Measurements from ENCODE around the gene A3GALT2. TPM values are rescaled to one million over a fixed set of nuclear protein-coding genes. Genes with fewer than 3 reads are reported as not detected.

Gene A3GALT2
- total RNA-seq, 4 donors from 2014 or later, result 0.58 TPM; not detected in 3

DNA sequence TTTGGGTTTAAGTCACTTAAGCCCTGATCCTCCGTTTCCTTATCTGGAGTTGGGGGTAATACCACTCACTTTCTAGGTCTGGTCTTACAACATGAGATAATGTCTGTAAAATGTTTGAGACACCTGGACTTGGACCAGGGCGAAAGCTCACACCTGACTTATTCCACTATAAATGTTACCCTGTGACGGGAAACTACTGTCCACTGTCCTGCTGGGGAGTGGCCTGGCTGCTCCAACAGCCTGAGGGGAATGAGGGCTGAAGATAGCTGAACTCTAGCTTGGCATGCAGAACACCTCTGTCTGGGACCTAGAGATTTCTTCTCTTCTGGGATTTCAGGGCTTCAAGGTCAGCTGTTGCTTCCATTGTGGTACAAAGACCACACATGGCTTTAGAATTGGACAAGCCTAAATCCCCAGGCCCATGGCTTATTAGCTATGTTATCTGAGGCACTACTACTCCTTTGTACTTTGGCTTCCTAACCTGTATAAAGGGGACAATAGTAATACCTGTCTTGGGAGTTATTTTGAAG is 9.5 kb upstream of the A3GALT2 start:
- no peaks in the 10 kb centered on the region for H3K36me3 ChIP-seq
- no peak for TF ChIP-seq POLR2A (IDR thresholded peaks at IDR 0.05)
- TF ChIP-seq, protein P1, sequence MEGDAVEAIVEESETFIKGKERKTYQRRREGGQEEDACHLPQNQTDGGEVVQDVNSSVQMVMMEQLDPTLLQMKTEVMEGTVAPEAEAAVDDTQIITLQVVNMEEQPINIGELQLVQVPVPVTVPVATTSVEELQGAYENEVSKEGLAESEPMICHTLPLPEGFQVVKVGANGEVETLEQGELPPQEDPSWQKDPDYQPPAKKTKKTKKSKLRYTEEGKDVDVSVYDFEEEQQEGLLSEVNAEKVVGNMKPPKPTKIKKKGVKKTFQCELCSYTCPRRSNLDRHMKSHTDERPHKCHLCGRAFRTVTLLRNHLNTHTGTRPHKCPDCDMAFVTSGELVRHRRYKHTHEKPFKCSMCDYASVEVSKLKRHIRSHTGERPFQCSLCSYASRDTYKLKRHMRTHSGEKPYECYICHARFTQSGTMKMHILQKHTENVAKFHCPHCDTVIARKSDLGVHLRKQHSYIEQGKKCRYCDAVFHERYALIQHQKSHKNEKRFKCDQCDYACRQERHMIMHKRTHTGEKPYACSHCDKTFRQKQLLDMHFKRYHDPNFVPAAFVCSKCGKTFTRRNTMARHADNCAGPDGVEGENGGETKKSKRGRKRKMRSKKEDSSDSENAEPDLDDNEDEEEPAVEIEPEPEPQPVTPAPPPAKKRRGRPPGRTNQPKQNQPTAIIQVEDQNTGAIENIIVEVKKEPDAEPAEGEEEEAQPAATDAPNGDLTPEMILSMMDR (IDR thresholded peaks at IDR 0.05), result no peak
- H3K27ac ChIP-seq, result no peak overlapping the region
- DNase-seq, result no peak
- H3K9me3 ChIP-seq, result no peaks in the 10 kb centered on the region
- no peak overlapping the region for H3K4me3 ChIP-seq
- H3K4me1 ChIP-seq, result peaks cover 5 to 25% of the 10 kb centered on the region in 2 donors
- no peaks in the 10 kb centered on the region for H3K27me3 ChIP-seq
- intact Hi-C loops (cut with DNase I; ENCODE audit: low total_unique reads), result no loop called here

DNA sequence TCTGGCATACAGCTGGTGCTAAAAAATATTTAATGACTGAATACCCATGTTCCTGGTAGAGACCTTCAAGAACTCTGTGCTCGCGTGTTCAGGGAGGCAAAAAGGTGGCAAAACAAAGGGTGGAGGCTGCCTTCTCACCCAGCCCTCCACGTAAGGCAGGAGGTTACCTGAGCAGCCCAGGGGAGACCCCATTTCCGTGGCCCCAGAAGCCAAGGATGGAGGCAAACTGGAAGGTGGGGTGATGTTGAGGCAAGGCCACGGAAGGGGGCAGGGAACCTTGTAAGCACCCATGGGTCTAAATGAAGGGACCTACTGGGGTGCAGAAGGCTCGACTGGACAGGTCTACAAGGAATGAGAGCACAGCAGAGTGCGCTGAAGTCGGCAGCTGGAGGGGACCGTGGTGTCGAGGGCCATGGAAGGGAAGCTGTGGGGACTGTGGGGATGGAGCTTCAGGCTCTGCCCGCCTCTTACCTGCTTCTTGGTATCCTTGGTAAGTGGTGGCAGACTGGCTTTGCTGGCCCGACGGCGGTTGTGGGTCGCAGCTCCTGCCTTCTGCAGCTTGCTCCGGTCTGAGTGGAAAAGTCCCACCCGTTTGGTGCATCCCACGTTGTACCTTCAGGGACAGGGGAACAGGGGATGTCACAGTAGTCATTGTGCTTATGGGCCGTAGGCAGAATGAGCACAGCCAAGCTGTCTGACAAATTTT is 8.9 kb upstream of the A3GALT2 start:
- H3K4me1 ChIP-seq, result peaks cover 3 to 18% of the 10 kb centered on the region in 2 donors
- DNase-seq, result no peak
- TF ChIP-seq, protein P1 (IDR thresholded peaks at IDR 0.05), result no peak
- TF ChIP-seq POLR2A (IDR thresholded peaks at IDR 0.05), result no peak
- intact Hi-C loops (cut with DNase I; ENCODE audit: low total_unique reads), result no loop called here
- no peaks in the 10 kb centered on the region for H3K36me3 ChIP-seq
- no peak overlapping the region for H3K27ac ChIP-seq
- H3K4me3 ChIP-seq, result no peak overlapping the region
- no peaks in the 10 kb centered on the region for H3K27me3 ChIP-seq
- H3K9me3 ChIP-seq, result no peaks in the 10 kb centered on the region

DNA sequence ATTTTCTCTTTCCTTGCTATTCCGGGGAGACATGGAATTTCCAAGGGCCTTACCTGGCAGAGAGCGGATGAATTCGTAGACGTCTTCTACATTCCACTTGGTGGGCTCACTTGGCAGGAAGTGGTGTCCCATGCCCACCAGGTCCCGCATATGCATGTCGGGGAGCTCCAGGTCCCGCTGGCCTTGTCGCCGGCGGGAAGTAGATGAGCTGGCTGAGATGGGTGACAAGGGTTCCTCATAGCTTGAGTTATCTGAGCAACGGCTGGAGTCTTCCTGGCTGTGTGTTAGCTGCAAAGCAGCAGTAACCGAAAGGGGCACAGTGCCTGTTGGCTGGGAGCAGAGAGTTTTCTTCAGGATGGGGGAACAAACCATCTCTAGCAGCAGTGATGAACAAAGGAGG is 7.9 kb upstream of the A3GALT2 start:
- Histone ChIP-seq H3K36me3 (no peaks in the 10 kb centered on the region), H3K27ac (no peak overlapping the region), H3K27me3 (no peaks in the 10 kb centered on the region), H3K4me3 (no peak overlapping the region), H3K4me1 (peaks cover 0 to 10% of the 10 kb centered on the region in 2 donors), H3K9me3 (no peaks in the 10 kb centered on the region)
- no peak for DNase-seq
- TF ChIP-seq, protein P1 (IDR thresholded peaks at IDR 0.05), result no peak
- TF ChIP-seq POLR2A (IDR thresholded peaks at IDR 0.05), result no peak
- intact Hi-C loops (cut with DNase I; ENCODE audit: low total_unique reads), result no loop called here

DNA sequence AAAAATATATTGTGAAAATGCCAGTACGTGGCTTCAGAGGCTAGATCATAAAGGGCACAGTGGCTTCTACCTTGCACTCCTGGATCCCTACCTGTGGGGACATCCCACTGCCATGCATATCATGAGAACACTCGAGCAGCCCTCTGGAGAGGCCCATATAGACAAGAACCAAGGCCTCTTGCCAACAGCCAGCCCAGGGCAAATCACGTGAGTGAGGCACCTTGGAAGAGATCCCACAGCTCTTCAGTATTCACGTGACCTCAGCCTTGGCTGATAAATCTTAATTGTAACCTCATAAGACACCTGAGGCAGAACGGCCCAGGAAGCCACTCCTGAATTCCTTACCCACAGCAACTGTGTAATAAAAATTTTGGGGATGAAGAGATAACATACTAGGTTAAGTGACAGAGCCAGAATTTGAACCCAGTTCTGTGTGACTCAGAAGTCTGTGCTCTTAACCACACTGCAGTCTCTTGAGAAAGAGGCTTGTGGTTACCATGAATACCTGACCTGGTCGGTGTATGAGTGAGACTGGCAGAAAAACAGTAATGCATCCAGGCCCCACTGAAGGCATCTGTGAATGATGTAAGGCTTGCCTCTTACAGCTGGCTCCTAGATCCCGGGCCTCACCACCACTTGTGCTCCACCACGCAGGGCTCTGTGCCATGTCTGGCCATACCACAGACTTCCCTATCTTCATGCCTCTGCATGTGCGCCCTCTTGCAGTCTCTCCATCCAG is 6.9 kb upstream of the A3GALT2 start:
- intact Hi-C loops (cut with DNase I; ENCODE audit: low total_unique reads), result no loop called here
- H3K36me3 ChIP-seq, result no peaks in the 10 kb centered on the region
- no peaks in the 10 kb centered on the region for H3K27me3 ChIP-seq
- H3K27ac ChIP-seq, result peak overlapping the region; percentile 5 to 39
- no peak for TF ChIP-seq POLR2A (IDR thresholded peaks at IDR 0.05)
- TF ChIP-seq, protein P1 (IDR thresholded peaks at IDR 0.05), result no peak
- H3K9me3 ChIP-seq, result no peaks in the 10 kb centered on the region
- no peak overlapping the region for H3K4me3 ChIP-seq
- H3K4me1 ChIP-seq, result peaks cover 0 to 10% of the 10 kb centered on the region in 2 donors
- DNase-seq, result peak; percentile 41 to 62

DNA sequence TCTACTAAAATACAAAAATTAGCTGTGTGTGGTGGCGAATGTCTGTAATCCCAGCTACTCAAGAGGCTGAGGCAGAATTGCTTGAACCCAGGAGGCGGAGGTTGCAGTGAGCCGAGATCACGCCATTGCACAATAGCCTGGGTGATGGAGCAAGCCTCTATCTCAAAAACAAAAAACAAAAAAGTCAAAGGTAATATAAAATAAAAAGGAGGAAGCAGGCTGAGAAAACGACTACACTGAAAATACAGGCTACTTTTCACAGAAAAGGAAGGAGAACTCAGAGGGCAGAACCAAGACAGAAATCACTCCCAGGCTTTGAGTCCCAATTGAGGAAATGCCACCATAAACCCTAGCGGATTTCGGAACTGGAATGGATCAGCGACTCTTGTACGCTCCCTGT is 5.9 kb upstream of the A3GALT2 start:
- H3K4me1 ChIP-seq, result peaks cover 0 to 10% of the 10 kb centered on the region in 2 donors
- peak overlapping the region in 1 of 2 donors; percentile 42 for H3K27ac ChIP-seq
- no peaks in the 10 kb centered on the region for H3K36me3 ChIP-seq
- H3K4me3 ChIP-seq, result no peak overlapping the region
- intact Hi-C loops (cut with DNase I; ENCODE audit: low total_unique reads), result no loop called here
- TF ChIP-seq, protein P1 (IDR thresholded peaks at IDR 0.05), result no peak
- no peak for TF ChIP-seq POLR2A (IDR thresholded peaks at IDR 0.05)
- DNase-seq, result peak in 1 of 2 donors; percentile 42
- H3K9me3 ChIP-seq, result no peaks in the 10 kb centered on the region
- H3K27me3 ChIP-seq, result no peaks in the 10 kb centered on the region

All from uterus (tissue), 4 donors.